HG03060 (cell line): ENCODE data around the gene HDLBP.
"Not testable (repeated sequence)": the region's sequence is repeated elsewhere in the genome, so short reads cannot be mapped to it uniquely, and the experiment has no call there.

ENCODE experiments used
- ATAC-seq: cut with Tn5 transposase; IDR thresholded peaks from one replicate; pipeline ENCODE4 v1.9.1; 2021; ENCODE audit warnings: low read depth, moderate number of reproducible peaks; ENCODE audit not compliant: unreplicated experiment

Gene HDLBP

DNA sequence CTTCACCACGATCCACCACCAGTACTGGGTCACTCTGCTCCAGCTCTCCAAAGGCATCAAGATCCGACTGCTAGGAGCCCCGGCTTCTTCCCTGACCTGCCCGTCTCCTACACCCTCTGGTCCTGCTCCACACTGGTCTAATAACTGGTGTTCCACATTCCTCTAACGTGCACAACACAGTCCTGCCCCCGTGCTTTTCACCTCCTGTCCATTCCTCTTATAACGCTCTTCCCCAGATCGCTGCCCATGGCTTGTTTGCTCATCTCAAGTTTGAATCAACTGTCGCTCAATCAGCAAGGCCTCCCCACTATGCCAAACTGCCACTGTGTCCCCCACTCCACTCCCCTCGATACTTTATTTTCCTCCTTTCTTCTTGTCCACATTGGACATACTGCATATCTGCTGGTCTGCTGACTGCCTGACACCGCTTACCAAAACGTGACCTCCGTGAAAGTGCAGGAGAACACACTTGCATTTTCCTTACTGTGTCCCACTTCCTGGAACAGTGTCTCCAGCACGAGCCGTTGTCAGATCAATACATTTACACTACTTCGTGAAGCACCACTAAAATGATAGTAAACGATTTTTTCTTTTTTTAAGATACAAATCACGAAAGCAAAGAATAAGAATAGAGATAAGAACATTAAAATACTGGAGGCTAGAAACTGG, 6.5 kb downstream of the HDLBP start:
- no peak for ATAC-seq

DNA sequence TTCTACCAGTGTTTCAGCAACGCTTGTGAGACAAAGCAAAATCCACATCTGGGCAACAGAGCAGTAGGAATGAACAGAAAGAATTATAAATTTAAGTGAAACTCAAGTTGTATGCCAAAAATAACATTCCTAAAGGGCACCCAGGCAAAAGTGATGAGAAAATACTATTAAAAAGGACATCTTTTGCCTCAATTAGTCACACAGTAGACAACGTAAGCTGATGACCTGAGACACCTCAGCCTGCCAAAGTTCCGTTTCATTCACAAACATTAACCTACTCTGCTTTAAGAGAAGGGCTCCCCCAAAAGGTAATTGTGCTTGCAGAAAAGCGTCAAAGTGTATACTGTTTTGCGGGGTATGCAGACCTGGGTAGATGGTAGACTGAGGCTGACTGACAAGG, 7.2 kb downstream of the HDLBP start:
- no peak for ATAC-seq

DNA sequence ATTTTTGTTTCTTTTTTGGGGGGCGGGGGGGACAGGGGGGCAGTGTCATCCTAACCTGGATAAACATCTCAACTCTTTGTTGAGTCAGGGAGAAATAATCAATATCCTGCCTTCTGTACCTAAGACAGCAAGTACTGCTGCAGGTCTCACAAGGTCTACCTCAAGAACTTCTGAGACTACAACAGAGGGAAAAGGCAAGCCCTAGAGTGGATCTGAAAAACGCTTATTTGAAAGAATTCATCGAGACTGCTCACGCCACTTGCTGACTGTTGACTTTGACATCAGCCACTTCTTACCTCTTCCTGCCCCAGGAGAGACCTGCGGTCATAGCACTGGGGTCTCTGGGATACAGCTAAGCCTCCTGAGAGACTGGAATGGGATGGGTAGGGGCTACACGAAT, 8.4 kb downstream of the HDLBP start:
- no peak for ATAC-seq

DNA sequence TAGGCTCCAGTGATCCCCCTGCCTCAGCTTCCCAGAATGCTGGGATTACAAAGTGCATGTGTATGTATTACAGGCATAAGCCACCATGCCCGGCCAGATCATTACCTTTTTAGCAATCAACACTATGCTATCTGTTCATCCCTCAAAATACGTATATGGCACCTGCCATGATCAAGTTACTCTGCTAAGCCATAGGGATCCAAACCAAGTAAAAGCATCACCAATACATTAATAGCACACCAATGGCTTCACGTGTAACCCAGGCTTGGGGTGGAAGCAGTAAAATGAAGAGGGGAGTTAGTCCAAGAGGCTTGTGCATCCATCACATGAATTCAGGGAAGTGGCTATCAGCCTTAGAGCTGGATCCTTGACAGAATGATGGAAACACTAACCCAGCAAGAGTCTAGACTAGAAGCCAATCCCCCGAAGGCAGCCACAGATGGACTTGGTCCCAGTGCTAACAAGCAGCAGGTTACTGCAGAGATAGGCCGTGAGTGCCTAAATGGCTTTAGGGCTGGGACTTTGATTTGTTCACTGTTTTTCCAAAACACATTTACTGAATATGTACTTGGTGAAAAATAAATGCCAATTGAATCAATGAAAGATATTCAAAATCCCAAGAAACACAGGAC, 11.3 kb downstream of the HDLBP start:
- ATAC-seq: no peak

DNA sequence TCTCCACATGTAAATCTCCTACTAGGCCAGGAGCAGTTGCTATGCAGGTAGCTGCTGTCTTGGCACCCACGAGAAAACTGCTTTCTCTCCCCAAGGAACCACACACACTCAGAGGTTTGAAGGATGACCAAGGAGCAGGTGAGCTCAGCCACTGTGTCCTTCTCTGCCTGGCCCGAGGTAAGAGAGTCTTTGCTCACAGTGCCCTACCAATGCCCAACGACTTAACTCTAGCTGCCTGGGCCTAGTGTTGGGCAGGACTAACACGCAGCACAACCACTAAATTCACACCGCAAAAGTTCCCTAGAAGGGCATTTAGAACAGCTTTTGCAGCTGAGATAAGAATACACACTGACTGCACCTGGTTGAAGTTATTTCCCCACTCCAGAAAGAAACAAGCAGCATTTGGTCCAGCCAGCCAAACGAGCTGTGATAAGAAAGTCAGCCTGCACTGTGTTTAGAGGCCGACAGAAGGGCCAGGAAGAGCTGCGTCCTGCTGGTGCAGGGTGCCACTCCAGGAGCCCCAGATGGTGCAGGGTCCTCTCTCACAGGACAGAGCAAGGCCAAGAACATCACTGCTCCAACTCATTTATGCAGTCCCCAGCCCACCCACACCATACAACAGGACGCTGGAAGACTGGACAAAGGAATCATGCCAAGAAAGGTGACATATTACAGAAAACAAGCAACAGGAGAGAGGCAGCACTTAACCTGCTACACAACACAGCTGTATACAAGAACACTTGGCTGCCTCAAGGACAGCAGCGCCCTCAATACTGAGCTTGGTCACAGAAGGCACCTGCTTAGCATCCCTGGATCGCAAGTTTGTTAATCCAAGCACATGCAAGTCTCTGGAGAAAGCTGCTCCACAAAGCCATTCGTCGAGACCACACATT, 12.5 kb downstream of the HDLBP start:
- no peak for ATAC-seq

DNA sequence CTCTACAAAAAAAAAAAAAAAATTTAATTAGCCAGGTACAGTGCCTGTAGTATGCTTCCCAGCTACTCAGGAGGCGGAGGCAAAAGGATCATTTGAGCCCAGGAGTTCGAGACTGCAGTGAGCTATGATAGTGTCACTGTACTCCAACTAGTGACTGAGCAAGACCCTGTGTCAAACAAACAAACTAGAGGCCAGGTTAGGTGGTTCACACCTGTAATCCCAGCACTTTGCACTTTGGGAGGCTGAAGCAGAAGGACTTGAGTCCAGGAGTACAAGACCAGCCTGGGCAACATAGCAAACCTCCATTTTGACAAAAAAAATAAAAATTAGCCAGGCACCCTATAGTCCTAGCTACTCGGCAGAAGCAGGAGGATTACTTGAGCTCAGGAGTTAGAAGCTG, 13.4 kb downstream of the HDLBP start:
- ATAC-seq: no peak

DNA sequence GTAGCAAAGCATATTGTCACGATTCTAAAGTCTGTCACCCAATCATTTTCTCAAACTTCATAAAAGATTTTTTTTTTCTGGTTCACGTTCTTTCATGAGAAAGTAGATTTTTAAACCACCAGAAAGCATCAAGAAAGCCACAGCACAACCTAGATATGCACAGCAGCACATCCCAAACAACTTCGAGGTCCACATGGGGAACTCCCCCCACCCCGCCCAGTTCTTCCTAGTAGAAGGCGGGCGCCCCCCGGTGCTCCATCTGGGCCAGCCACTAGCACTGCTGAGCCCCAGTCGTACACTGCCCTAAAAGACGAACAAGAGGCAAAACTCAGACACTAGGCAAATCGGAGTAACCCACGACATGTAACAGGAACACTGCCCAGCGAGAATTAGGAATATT, 15.5 kb downstream of the HDLBP start:
- ATAC-seq: no peak

DNA sequence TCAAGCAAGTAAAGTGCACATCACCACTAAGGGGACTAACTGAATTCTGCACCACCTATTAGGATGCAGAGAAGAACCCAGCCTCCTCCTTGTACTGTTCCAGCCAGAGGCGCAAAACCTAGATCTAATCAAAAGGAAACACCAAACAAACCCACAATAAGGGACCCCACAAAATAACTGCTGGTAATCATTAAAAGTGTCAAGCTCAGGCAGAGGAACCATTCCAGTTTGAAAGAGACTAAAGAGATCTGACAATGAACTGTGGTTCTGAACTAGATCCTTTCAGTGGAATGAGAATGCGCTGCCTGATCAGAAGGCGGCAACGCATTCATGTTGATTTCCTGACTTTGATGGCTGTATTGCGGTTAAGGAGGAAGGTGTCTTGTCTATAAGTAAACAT, 16.8 kb downstream of the HDLBP start:
- no peak for ATAC-seq

DNA sequence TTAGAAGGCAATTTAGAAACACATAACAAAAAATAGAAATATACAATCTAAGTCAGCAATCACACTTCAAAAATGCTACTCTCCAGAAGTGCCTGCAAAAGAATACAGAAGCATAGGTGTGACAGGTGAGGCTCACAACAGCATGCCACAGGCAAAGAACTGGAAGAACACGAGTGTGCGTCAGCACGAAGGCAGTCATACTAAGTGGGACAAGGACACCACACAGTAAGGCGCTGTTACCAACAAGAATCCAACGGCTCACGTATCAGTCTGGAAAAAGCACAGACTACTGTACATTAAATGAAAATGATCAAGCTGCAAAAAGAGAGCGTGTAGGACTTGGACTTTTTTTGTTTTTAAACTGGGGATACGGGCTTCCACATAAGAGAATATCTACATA, 18.7 kb downstream of the HDLBP start:
- no peak for ATAC-seq

DNA sequence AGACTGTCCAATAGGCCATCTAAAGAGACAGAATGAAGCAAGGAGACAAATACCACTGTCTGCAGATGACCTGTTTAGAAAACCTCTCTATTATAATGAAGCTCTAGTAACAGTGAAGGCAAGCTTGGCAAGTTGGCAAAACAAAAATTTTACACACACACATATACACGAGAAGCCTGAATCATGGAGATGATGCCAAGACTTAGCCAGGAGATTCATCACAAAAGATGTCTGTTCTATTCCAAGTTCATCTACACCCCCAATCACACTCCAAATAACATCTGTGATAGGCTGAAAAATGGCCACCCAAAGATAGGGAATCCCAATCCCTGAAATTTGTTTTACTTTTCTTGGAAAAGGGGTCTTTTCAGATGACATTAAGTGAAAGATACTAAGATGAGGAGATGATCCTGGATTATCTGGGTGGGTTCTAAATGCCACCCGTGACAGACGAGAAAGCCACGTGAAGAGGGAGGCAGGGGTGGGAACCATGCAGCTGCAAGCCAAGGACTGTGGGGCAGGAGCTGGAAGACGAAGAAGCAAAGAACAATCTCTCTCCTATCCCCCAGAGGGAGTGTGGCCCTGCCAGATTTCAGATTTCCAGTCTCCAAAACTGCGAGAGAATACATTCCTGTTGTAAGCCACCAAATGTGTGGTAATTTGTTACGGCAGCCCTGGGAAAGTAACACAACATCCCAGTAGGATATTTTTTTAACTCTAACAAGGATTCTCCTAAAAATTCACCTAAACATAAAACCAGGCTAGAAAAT, 20.0 kb downstream of the HDLBP start:
- ATAC-seq: no peak

DNA sequence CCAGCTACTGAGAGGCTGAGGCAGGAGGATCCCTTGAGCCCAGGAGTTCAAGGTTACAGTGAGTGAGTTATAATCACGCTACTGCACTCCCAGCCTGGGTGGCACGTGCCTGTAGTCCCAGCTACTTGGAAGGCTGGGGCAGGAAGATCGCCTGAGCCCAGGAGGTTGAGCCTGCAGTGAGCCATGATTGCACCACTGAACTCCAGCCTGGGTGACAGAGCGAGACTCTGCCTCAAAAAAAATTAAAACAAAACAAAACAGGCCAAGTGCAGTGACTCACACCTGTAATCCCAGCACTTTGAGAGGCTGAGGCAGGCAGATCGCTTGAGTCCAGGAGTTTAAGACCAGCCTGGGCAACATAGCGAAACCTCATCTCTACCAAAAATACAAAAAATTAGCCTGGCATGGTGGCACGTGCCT, 22.1 kb downstream of the HDLBP start:
- ATAC-seq: not testable (repeated sequence)

DNA sequence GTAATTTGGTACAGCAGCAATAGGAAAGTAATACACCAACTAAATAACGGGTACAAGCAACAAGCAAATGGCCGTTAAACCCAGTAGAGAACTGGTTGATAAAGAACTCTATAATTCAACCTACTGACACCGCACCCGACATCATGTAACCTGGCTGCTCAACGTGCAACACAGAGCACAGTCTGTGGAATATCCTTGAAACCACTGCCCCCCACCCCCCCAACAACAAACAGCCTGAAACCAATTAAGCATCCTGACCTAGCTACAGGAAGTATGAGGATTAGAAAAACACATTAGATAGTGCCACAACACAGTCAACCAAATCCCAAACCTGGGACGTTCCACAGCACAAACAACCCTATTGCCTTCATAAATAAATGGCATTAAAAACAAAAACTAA, 23.5 kb downstream of the HDLBP start:
- no peak for ATAC-seq

DNA sequence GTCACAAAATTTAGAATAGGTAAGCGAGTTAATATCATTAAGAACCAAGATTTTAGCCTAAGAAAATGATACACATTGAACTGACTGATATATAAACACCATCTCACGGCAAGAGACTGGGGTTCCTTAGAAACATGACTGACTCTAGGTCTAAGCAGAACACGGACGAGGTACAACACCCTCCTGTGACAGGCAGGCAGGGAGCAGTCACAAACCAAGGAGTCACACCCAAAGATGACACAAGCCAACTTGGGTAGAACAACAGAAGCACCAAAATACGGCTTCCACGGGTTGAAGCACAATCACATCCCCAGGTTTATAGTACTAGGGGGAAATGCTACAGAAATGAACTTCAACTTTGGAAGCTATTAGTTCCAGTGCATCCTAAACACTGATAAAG, 24.3 kb downstream of the HDLBP start:
- ATAC-seq: no peak

DNA sequence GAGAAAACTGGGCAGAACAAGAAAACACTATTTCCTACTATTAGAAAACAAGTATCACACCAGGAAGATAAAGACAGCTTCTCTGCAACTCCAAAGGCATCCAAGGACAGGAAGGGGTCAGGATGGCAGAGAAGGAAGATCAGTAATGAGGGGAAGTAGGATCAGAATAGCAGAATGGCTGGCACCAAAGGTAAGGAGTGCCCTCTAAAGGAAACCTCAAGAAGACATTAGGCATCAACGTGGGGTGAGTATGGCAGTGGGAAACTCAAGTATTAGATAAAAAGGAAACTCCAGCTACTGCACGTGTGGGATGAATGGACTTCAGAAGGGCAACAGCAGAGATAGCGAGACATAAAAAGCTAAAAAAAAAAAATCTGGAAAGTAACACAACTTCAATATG, 25.9 kb downstream of the HDLBP start:
- ATAC-seq: no peak

DNA sequence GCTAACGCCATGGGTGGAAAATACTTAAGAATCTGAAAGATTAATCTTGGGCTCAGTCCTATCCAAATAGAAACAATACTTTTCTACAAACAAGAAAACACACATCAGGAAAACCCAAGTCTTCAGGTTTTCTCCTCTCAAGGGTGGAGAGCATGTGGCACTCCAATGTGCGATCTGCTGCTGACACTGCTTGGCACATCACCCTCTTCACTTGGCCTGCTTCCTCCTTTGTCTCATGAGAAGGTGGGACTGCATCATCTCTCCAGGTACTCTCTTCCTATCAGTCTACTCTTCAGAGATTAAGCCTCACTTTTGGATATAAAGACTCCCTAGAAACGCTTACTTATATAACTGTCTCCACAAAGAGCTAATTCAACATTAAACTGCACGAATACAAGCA, 26.4 kb downstream of the HDLBP start:
- ATAC-seq: no peak

DNA sequence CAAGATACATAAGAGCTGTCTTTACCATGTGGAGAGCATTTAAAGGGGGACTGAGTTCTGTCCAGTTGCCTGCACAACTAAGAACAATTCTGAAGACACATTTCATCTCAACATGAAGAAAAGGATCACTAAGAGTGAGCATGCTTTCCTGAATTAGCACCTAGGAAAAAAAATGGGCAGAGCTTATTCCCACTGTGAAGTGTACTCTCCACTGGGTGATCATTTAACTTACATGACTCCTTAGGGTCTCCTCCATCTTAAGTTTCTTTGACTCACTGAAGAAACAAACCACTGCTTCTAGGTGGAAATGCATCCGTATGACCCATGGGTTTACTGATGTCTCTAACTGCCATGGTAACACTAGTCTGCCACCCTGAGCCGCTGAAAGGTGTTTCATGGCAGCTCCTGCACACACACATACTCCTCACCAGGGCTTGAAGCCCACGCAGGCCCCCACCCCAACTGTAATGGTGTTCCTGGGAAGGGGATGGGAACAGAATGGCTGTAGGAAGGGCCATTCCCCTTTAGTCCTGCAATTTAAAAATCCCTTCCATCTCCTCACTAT, 27.1 kb downstream of the HDLBP start:
- ATAC-seq: no peak

DNA sequence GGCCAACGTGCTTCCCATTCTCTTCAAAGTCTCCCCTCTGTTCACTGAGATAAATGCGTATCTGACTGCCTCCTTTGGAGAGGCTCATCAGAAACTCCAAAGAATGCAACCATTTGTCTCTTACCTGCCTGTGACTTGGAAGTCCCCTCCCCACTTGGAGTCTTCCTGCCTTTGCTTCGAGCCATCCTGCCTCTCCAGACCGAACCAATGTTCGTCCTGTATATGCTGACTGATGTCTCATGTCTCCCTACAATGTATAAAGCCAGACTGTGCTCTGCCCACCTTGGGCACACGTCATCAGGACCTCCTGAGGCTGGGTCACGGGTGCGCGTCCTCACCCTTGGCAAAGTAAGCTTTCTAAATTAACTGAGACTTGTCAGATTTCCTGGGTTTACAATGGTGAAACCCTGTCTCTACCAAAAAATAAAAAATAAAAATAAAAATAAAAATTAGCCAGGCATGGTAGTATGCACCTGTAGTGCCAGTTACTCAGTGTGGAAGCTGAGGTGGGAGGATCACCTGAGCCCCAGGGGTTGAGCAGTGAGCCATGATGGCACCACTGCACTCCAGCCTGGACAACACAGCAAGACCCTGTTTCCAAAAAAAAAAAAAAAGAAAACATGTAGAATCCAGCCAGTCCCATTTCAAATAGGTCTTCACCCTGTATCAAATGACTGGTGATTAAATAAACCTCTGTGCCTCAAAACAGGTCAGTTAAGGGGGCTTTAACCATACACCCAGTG, 29.0 kb downstream of the HDLBP start:
- ATAC-seq: no peak

DNA sequence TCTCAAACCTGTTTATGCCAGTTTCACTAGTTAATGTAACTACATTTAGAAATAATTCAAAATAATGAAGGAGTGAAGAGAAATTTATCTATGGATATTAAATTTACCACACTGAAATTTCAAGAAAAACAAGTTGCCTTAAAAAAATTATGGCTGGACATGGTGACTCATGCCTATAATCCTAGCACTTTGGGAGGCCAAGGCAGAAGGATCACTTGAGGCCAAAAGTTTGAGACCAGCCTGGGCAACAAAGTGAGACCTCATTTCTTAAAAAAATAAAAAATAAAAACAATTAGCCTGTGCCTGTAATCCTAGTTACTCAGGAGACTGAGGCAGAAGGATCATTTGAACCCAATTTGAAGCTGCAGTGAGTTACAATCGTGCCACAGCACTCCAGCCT, 29.9 kb downstream of the HDLBP start:
- no peak for ATAC-seq

DNA sequence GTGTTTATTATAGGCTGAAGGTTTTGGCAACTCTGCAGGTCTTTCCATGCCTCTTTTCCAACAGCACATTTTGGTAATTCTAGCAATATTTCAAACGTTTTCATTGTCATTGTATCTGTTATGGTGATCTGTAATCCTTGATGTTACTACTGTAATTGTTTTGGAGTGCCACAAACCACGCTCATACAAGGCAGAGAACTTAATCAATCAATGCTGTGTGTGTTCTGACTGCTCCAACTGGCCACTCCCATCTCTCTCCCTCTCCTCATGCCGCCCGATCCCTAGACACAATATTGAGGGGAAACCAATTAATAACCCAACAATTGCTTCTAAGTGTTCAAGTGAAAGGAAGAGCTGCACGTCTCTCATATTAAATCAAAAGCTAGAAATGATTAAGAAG, 32.9 kb downstream of the HDLBP start:
- ATAC-seq: no peak

DNA sequence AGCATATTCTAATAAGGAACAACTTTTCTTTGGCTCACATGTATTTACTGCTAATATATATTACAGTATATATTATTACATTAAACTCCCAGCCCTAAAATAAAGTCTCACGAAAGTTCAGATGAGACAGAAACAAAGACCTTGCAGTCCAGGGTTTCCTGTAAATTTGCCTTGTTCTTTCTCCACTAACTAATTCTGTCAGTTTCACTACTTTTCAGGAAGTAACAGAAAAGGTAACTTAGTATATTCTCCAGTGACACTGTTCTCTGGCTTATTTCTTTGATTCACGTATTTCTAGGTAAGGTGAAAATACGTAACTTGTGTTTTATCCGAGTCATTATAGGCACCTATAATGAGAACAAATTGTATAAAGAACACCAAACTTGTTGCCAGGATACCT, 35.2 kb downstream of the HDLBP start:
- no peak for ATAC-seq
